ENCODE results near the gene KRT76. TPM values are rescaled to one million over a fixed set of nuclear protein-coding genes. Genes with fewer than 3 reads are reported as not detected.

Gene KRT76
- total and polyA plus RNA-seq, 4 donors, result not detected

- no peak for TF ChIP-seq CTCF (IDR thresholded peaks at IDR 0.05; ENCODE audit: control extremely low read depth, extremely low read depth)
- H3K27ac ChIP-seq (ENCODE audit: low read depth in 1 of 2, low read length in 1 of 2), result no peak overlapping the region
- peaks cover 0 to 3% (median 0%) of the 10 kb centered on the region in 5 donors for H3K4me1 ChIP-seq (ENCODE audit: control insufficient read depth in 5 of 5, insufficient read depth in 5 of 5, low read length in 5 of 5)
- DNase-seq, result no peak
- peaks cover 0 to 14% (median 0%) of the 10 kb centered on the region in 3 donors for H3K27me3 ChIP-seq (ENCODE audit: control insufficient read depth in 3 of 3, insufficient read depth in 3 of 3, low read length in 2 of 3)
- WGBS, 2 donors, result 30 to 53% methylated on average over 1 of the region's 1 CpG
- no peaks in the 10 kb centered on the region for H3K36me3 ChIP-seq (ENCODE audit: control insufficient read depth in 4 of 4, insufficient read depth in 4 of 4, low read length in 4 of 4)
- no peak overlapping the region for H3K9ac ChIP-seq (ENCODE audit: insufficient read depth in 1 of 2, low read length in 2 of 2)
- no peak overlapping the region for H3K4me3 ChIP-seq
- H3K9me3 ChIP-seq (ENCODE audit: control insufficient read depth in 4 of 4, insufficient read depth in 3 of 4, low read length in 3 of 4), result peaks cover 0 to 23% (median 8%) of the 10 kb centered on the region in 4 donors
- ATAC-seq (ENCODE audit: insufficient read depth, low FRiP score), result no peak
Observed at GRCh38 chr12:52757449-52758176, 19.5 kb downstream of the KRT76 start.

- no peak for TF ChIP-seq CTCF (IDR thresholded peaks at IDR 0.05; ENCODE audit: control extremely low read depth, extremely low read depth)
- Histone ChIP-seq H3K9ac (ENCODE audit: insufficient read depth in 1 of 2, low read length in 2 of 2) (no peak overlapping the region), H3K27me3 (ENCODE audit: control insufficient read depth in 3 of 3, insufficient read depth in 3 of 3, low read length in 2 of 3) (peaks cover 0 to 14% (median 0%) of the 10 kb centered on the region in 3 donors), H3K36me3 (ENCODE audit: control insufficient read depth in 4 of 4, insufficient read depth in 4 of 4, low read length in 4 of 4) (no peaks in the 10 kb centered on the region), H3K27ac (ENCODE audit: low read depth in 1 of 2, low read length in 1 of 2) (no peak overlapping the region), H3K9me3 (ENCODE audit: control insufficient read depth in 4 of 4, insufficient read depth in 3 of 4, low read length in 3 of 4) (peaks cover 0 to 19% (median 2%) of the 10 kb centered on the region in 4 donors), H3K4me3 (no peak overlapping the region), H3K4me1 (ENCODE audit: control insufficient read depth in 5 of 5, insufficient read depth in 5 of 5, low read length in 5 of 5) (peaks cover 0 to 3% (median 0%) of the 10 kb centered on the region in 5 donors)
- DNase-seq, result no peak
- no peak for ATAC-seq (ENCODE audit: insufficient read depth, low FRiP score)
- WGBS, 2 donors, result 81 to 82% methylated on average over 8 of the region's 8 CpGs
Observed at GRCh38 chr12:52756281-52756960, 20.7 kb downstream of the KRT76 start.

GRCh38 chr12:52755533-52755932 is 21.6 kb downstream of the KRT76 start:
- TF ChIP-seq CTCF (IDR thresholded peaks at IDR 0.05; ENCODE audit: control extremely low read depth, extremely low read depth), result no peak
- Histone ChIP-seq H3K9me3 (ENCODE audit: control insufficient read depth in 4 of 4, insufficient read depth in 3 of 4, low read length in 3 of 4) (peaks cover 0 to 17% (median 2%) of the 10 kb centered on the region in 4 donors), H3K4me1 (ENCODE audit: control insufficient read depth in 5 of 5, insufficient read depth in 5 of 5, low read length in 5 of 5) (peaks cover 0 to 3% (median 0%) of the 10 kb centered on the region in 5 donors), H3K27me3 (ENCODE audit: control insufficient read depth in 3 of 3, insufficient read depth in 3 of 3, low read length in 2 of 3) (peaks cover 0 to 19% (median 0%) of the 10 kb centered on the region in 3 donors), H3K36me3 (ENCODE audit: control insufficient read depth in 4 of 4, insufficient read depth in 4 of 4, low read length in 4 of 4) (no peaks in the 10 kb centered on the region), H3K27ac (ENCODE audit: low read depth in 1 of 2, low read length in 1 of 2) (no peak overlapping the region), H3K4me3 (no peak overlapping the region), H3K9ac (ENCODE audit: insufficient read depth in 1 of 2, low read length in 2 of 2) (no peak overlapping the region)
- WGBS, 2 donors, result 79 to 96% methylated on average over 3 of the region's 3 CpGs
- DNase-seq, result no peak
- ATAC-seq (ENCODE audit: insufficient read depth, low FRiP score), result no peak

Data from lung (tissue), 12 donors.